Activated CD4-positive, alpha-beta T cell treated with anti-CD3 and anti-CD28 coated beads, Interleukin-2, amount 10 ng/mL, durations not matched to agents 7 days and 5 days (primary cell): ENCODE results near the gene C10orf62. TPM values are rescaled to one million over a fixed set of nuclear protein-coding genes. Genes with fewer than 3 reads are reported as not detected.

Experiments used
- CTCF ChIA-PET: fragments of 350-600 bp; sonication (Branson Sonifier 250); formaldehyde crosslinking; loops from one replicate; lab custom pipeline; 2021; ENCODE audit warnings: antibody characterized with exemption; lab: Charles Lee
- POLR2A ChIA-PET: fragments of 350-600 bp; sonication (Branson Sonifier 250); formaldehyde crosslinking; loops from one replicate; lab custom pipeline; 2021; ENCODE audit warnings: antibody characterized with exemption; lab: Charles Lee
- DNase-seq: peaks from one replicate; pipeline ENCODE4 v3.0.0-alpha.2; 2020
- H3K27ac Mint-ChIP-seq: one replicate; pipeline ENCODE4 v1.8.0; 2021; ENCODE audit warnings: mild to moderate bottlenecking, moderate library complexity, mixed read lengths
- H3K27me3 Mint-ChIP-seq: one replicate; pipeline ENCODE4 v1.8.0; 2021; ENCODE audit warnings: mixed read lengths
- H3K36me3 Mint-ChIP-seq: one replicate; pipeline ENCODE4 v1.8.0; 2021; ENCODE audit warnings: low read depth, mixed read lengths
- H3K4me1 Mint-ChIP-seq: one replicate; pipeline ENCODE4 v1.8.0; 2021; ENCODE audit warnings: mixed read lengths
- H3K4me3 Mint-ChIP-seq: one replicate; pipeline ENCODE4 v1.8.0; 2021; ENCODE audit warnings: mild to moderate bottlenecking, moderate library complexity, mixed read lengths
- H3K9me3 Mint-ChIP-seq: one replicate; pipeline ENCODE4 v1.8.0; 2021; ENCODE audit warnings: mixed read lengths
- total RNA-seq, 2 experiments: library from RNA; stranded (reverse); gene quantifications; one replicate each; pipeline ENCODE4 v1.2.3, GENCODE V29; 2021

The C10orf62 gene
- total RNA-seq, 2 experiments from 2014 or later, result not detected

GRCh38 chr10:97582169-97582568, 7.4 kb upstream of the C10orf62 start:
- DNase-seq, result no peak
- ChIA-PET POLR2A (no interaction called here), CTCF (interaction anchor here (1.4 to 1.9 kb wide), 2 partner anchors 9 to 11 kb away, joined by 6 to 8 read pairs; no protein-coding TSS in a partner anchor)
- H3K4me1 Mint-ChIP-seq, result no peaks in the 10 kb centered on the region
- H3K4me3 Mint-ChIP-seq, result no peak overlapping the region
- H3K27ac Mint-ChIP-seq, result no peak overlapping the region
- peaks cover 1% of the 10 kb centered on the region for H3K27me3 Mint-ChIP-seq
- no peaks in the 10 kb centered on the region for H3K36me3 Mint-ChIP-seq
- H3K9me3 Mint-ChIP-seq, result no peaks in the 10 kb centered on the region

- CTCF ChIA-PET, result interaction anchor here (1.0 to 1.4 kb wide), 2 partner anchors 8 to 11 kb away, joined by 3 to 5 read pairs; partner anchors contain the start of gene ANKRD2
- H3K27me3 Mint-ChIP-seq, result peaks cover 1% of the 10 kb centered on the region
These were observed 6.0 kb upstream of the C10orf62 start for GRCh38 chr10:97583476-97583875.

GRCh38 chr10:97584060-97584797, 5.3 kb upstream of the C10orf62 start, which contains the start of gene HOGA1:
Gene HOGA1, plus strand, starts transcription at chr10:97584389. Its CDS starts 315 bp downstream, at chr10:97584704.
- no peaks in the 10 kb centered on the region for H3K27me3 Mint-ChIP-seq
- ChIA-PET CTCF (interaction anchor here (1.0 to 1.5 kb wide), 6 partner anchors 9 to 160 kb away, joined by 3 to 8 read pairs (median 3); partner anchors contain the start of gene ANKRD2), POLR2A (no interaction called here)
- no peak within 1 kb of the TSS for H3K27ac Mint-ChIP-seq
- H3K4me3 Mint-ChIP-seq, result no peak within 1 kb of the TSS
- no peak for DNase-seq
- H3K9me3 Mint-ChIP-seq, result no peaks in the 10 kb centered on the region
- no peaks in the 10 kb centered on the region for H3K4me1 Mint-ChIP-seq
- H3K36me3 Mint-ChIP-seq, result no peaks in the 10 kb centered on the region

More at GRCh38 chr10:97583476-97583875, 6.0 kb upstream of the C10orf62 start:
- POLR2A ChIA-PET, result no interaction called here
- no peaks in the 10 kb centered on the region for H3K36me3 Mint-ChIP-seq
- no peaks in the 10 kb centered on the region for H3K4me1 Mint-ChIP-seq
- no peak overlapping the region for H3K27ac Mint-ChIP-seq
- H3K4me3 Mint-ChIP-seq, result no peak overlapping the region
- H3K9me3 Mint-ChIP-seq, result no peaks in the 10 kb centered on the region
- DNase-seq, result no peak

GRCh38 chr10:97584798-97585438, 4.6 kb upstream of the C10orf62 start:
- no peak overlapping the region for H3K27ac Mint-ChIP-seq
- peaks cover 2% of the 10 kb centered on the region for H3K4me1 Mint-ChIP-seq
- POLR2A ChIA-PET, result no interaction called here
- H3K4me3 Mint-ChIP-seq, result no peak overlapping the region
- no peaks in the 10 kb centered on the region for H3K36me3 Mint-ChIP-seq
- H3K27me3 Mint-ChIP-seq, result no peaks in the 10 kb centered on the region
- no peaks in the 10 kb centered on the region for H3K9me3 Mint-ChIP-seq
- DNase-seq, result no peak
- CTCF ChIA-PET, result interaction anchor here (1.0 to 1.5 kb wide), 5 partner anchors 9 to 159 kb away, joined by 3 to 8 read pairs (median 3); no protein-coding TSS in a partner anchor

- peaks cover 6% of the 10 kb centered on the region for H3K4me1 Mint-ChIP-seq
- ChIA-PET CTCF (interaction anchor here (1.0 to 1.5 kb wide), 4 partner anchors 8 to 32 kb away, joined by 3 to 8 read pairs (median 4); no protein-coding TSS in a partner anchor), POLR2A (no interaction called here)
- H3K36me3 Mint-ChIP-seq, result no peaks in the 10 kb centered on the region
- no peaks in the 10 kb centered on the region for H3K27me3 Mint-ChIP-seq
- no peak for DNase-seq
- no peaks in the 10 kb centered on the region for H3K9me3 Mint-ChIP-seq
- no peak overlapping the region for H3K4me3 Mint-ChIP-seq
- no peak overlapping the region for H3K27ac Mint-ChIP-seq
These were observed 4.1 kb upstream of the C10orf62 start for GRCh38 chr10:97585439-97585811.

- H3K36me3 Mint-ChIP-seq, result no peaks in the 10 kb centered on the region
- POLR2A ChIA-PET, result no interaction called here
- no peak overlapping the region for H3K27ac Mint-ChIP-seq
- no peak for DNase-seq
- peaks cover 8% of the 10 kb centered on the region for H3K4me1 Mint-ChIP-seq
- H3K27me3 Mint-ChIP-seq, result no peaks in the 10 kb centered on the region
- CTCF ChIA-PET, result interaction anchor here (1.3 kb wide), 1 partner anchor 33 kb away, joined by 4 read pairs; no protein-coding TSS in a partner anchor
- no peaks in the 10 kb centered on the region for H3K9me3 Mint-ChIP-seq
- no peak overlapping the region for H3K4me3 Mint-ChIP-seq
These were observed 2.3 kb upstream of the C10orf62 start for GRCh38 chr10:97587183-97587582.

- POLR2A ChIA-PET, result no interaction called here
- Mint-ChIP-seq H3K4me1 (peaks cover 8% of the 10 kb centered on the region), H3K27ac (peak overlapping the region; percentile 2), H3K9me3 (no peaks in the 10 kb centered on the region), H3K36me3 (no peaks in the 10 kb centered on the region), H3K4me3 (no peak overlapping the region), H3K27me3 (no peaks in the 10 kb centered on the region)
- CTCF ChIA-PET, result interaction anchor here (0.6 to 2.3 kb wide), 5 partner anchors 8 to 174 kb away, joined by 3 to 9 read pairs (median 5); partner anchors contain the start of gene ANKRD2
- DNase-seq, result peak; percentile 32
These were observed 694 bp downstream of the C10orf62 start for GRCh38 chr10:97590082-97590747.

- no peak overlapping the region for H3K4me3 Mint-ChIP-seq
- H3K9me3 Mint-ChIP-seq, result no peaks in the 10 kb centered on the region
- no peaks in the 10 kb centered on the region for H3K36me3 Mint-ChIP-seq
- no peaks in the 10 kb centered on the region for H3K27me3 Mint-ChIP-seq
- ChIA-PET POLR2A (no interaction called here), CTCF (interaction anchor here (0.6 to 2.3 kb wide), 9 partner anchors 9 to 174 kb away, joined by 3 to 9 read pairs (median 5); partner anchors contain the start of gene ANKRD2)
- H3K27ac Mint-ChIP-seq, result no peak overlapping the region
- no peak for DNase-seq
- H3K4me1 Mint-ChIP-seq, result peaks cover 8% of the 10 kb centered on the region
These were observed 1.4 kb downstream of the C10orf62 start for GRCh38 chr10:97590748-97591495.

GRCh38 chr10:97593421-97593820, 3.9 kb downstream of the C10orf62 start:
- Mint-ChIP-seq H3K4me1 (peaks cover 8% of the 10 kb centered on the region), H3K27ac (no peak overlapping the region), H3K4me3 (no peak overlapping the region), H3K36me3 (no peaks in the 10 kb centered on the region), H3K27me3 (no peaks in the 10 kb centered on the region), H3K9me3 (no peaks in the 10 kb centered on the region)
- ChIA-PET POLR2A (no interaction called here), CTCF (interaction anchor here (1.1 kb wide), 1 partner anchor 9 kb away, joined by 3 read pairs; no protein-coding TSS in a partner anchor)
- DNase-seq, result no peak

- H3K36me3 Mint-ChIP-seq, result no peaks in the 10 kb centered on the region
- no peaks in the 10 kb centered on the region for H3K27me3 Mint-ChIP-seq
- no peaks in the 10 kb centered on the region for H3K9me3 Mint-ChIP-seq
- no peak overlapping the region for H3K4me3 Mint-ChIP-seq
- no peak for DNase-seq
- H3K27ac Mint-ChIP-seq, result no peak overlapping the region
- ChIA-PET POLR2A (no interaction called here), CTCF (interaction anchor here (1.0 to 1.5 kb wide), 4 partner anchors 9 to 23 kb away, joined by 3 to 6 read pairs (median 5); no protein-coding TSS in a partner anchor)
- no peaks in the 10 kb centered on the region for H3K4me1 Mint-ChIP-seq
These were observed 6.9 kb downstream of the C10orf62 start for GRCh38 chr10:97596101-97597082.

- DNase-seq, result no peak
- Mint-ChIP-seq H3K27ac (no peak overlapping the region), H3K4me3 (no peak overlapping the region), H3K36me3 (no peaks in the 10 kb centered on the region), H3K9me3 (no peaks in the 10 kb centered on the region), H3K27me3 (no peaks in the 10 kb centered on the region), H3K4me1 (no peaks in the 10 kb centered on the region)
- POLR2A ChIA-PET, result no interaction called here
- CTCF ChIA-PET, result interaction anchor here (0.9 kb wide), 1 partner anchor 26 kb away, joined by 3 read pairs; no protein-coding TSS in a partner anchor
These were observed 8.3 kb downstream of the C10orf62 start for GRCh38 chr10:97597778-97598177.
